Stomach (tissue), 4 donors: ENCODE measurements around the gene LMNB1.

ENCODE experiments used
- CTCF ChIP-seq, 7 experiments: fragments of 450-650 bp in 4 of 7; fragments of 200-600 bp in 3 of 7; sonication (generic) in 3 of 7; IDR thresholded peaks; one replicate each; pipeline ENCODE4 v1.5.1; 2016 to 2019; ENCODE audit warnings: antibody characterized with exemption in 7 of 7, control low read depth in 2 of 7, mild to moderate bottlenecking in 1 of 7
- POLR2AphosphoS5 ChIP-seq, 3 donors: sonication (generic); formaldehyde crosslinking; IDR thresholded peaks; one replicate each; pipeline ENCODE4 v1.6.1; 2016; ENCODE audit warnings: antibody characterized with exemption in 3 of 3

GRCh38 chr5:126753227-126753626 is 23.7 kb upstream of the LMNB1 start:
- TF ChIP-seq CTCF (IDR thresholded peaks at IDR 0.05) (no peak), POLR2AphosphoS5 (IDR thresholded peaks at IDR 0.05) (no peak)
